ENCODE measurements around the gene SIGLEC9. TPM values are rescaled to one million over a fixed set of nuclear protein-coding genes. Genes with fewer than 3 reads are reported as not detected.

SIGLEC9 gene
- total and polyA plus RNA-seq, 2 experiments from 2014 or later, result not detected

- 3 to 4% methylated on average over 7 to 8 of the region's 8 CpGs for WGBS, 2 experiments (ENCODE audit: low coverage in 1 of 2, low lambda C conversion rate in 2 of 2, missing lambda C conversion rate in 2 of 2)
- no peaks in the 10 kb centered on the region for H3K9me2 ChIP-seq (ENCODE audit: insufficient read depth)
- no peak overlapping the region for H3K27ac ChIP-seq
- no peaks in the 10 kb centered on the region for H3K4me1 ChIP-seq (ENCODE audit: insufficient read depth)
- no peaks in the 10 kb centered on the region for H3F3A ChIP-seq (ENCODE audit: insufficient read depth)
- DNase-seq, result peak; percentile 66
- no peaks in the 10 kb centered on the region for H3K36me3 ChIP-seq (ENCODE audit: low read depth)
- no peaks in the 10 kb centered on the region for H3K9me3 ChIP-seq (ENCODE audit: low read depth)
- no peak overlapping the region for H3K9ac ChIP-seq
- no peak overlapping the region for H2AFZ ChIP-seq
- H3K4me2 ChIP-seq (ENCODE audit: unreplicated experiment), result no peak overlapping the region
- TF ChIP-seq EZH2 (IDR thresholded peaks at IDR 0.05; ENCODE audit: insufficient read depth, poor library complexity, severe bottlenecking) (no peak), EZH2phosphoT487 (IDR thresholded peaks at IDR 0.05; ENCODE audit: insufficient read depth, low read depth) (no peak)
- H3K79me2 ChIP-seq (ENCODE audit: insufficient read depth), result peaks cover 22% of the 10 kb centered on the region
- H3K27me3 ChIP-seq (replicated peaks; ENCODE audit: insufficient read depth), result no peaks in the 10 kb centered on the region
- no peaks in the 10 kb centered on the region for H4K20me1 ChIP-seq (ENCODE audit: insufficient read depth)
- in situ Hi-C loops (cut with MboI), result no loop called here
- H3K4me3 ChIP-seq, result no peak overlapping the region
Observed at GRCh38 chr19:51097166-51097738, 27.5 kb upstream of the SIGLEC9 start.

- no peak overlapping the region for H3K4me2 ChIP-seq (ENCODE audit: unreplicated experiment)
Observed at GRCh38 chr19:51097796-51098195, 26.9 kb upstream of the SIGLEC9 start.

GRCh38 chr19:51098365-51099046, 26.2 kb upstream of the SIGLEC9 start:
- TF ChIP-seq EZH2 (IDR thresholded peaks at IDR 0.05; ENCODE audit: insufficient read depth, poor library complexity, severe bottlenecking) (no peak), EZH2phosphoT487 (IDR thresholded peaks at IDR 0.05; ENCODE audit: insufficient read depth, low read depth) (no peak)
- Histone ChIP-seq H3K9ac (no peak overlapping the region), H3K4me1 (ENCODE audit: insufficient read depth) (no peaks in the 10 kb centered on the region), H3K9me3 (ENCODE audit: low read depth) (no peaks in the 10 kb centered on the region), H3K79me2 (ENCODE audit: insufficient read depth) (peaks cover 34% of the 10 kb centered on the region), H3K27ac (no peak overlapping the region), H4K20me1 (ENCODE audit: insufficient read depth) (no peaks in the 10 kb centered on the region), H3F3A (ENCODE audit: insufficient read depth) (no peaks in the 10 kb centered on the region), H3K36me3 (ENCODE audit: low read depth) (peaks cover 5% of the 10 kb centered on the region; the same call in 1 of the 2 replicates), H3K4me3 (no peak overlapping the region), H3K4me2 (ENCODE audit: unreplicated experiment) (no peak overlapping the region), H3K27me3 (replicated peaks; ENCODE audit: insufficient read depth) (no peaks in the 10 kb centered on the region), H2AFZ (no peak overlapping the region), H3K9me2 (ENCODE audit: insufficient read depth) (no peaks in the 10 kb centered on the region)
- DNase-seq, result no peak
- in situ Hi-C loops (cut with MboI), result no loop called here
- WGBS, 2 experiments (ENCODE audit: low coverage in 1 of 2, low lambda C conversion rate in 2 of 2, missing lambda C conversion rate in 2 of 2), result 86 to 100% methylated on average over 15 to 78 of the region's 78 CpGs

More at GRCh38 chr19:51097796-51098195, 26.9 kb upstream of the SIGLEC9 start:
- no peak overlapping the region for H2AFZ ChIP-seq
- H3K9me2 ChIP-seq (ENCODE audit: insufficient read depth), result no peaks in the 10 kb centered on the region
- TF ChIP-seq EZH2 (IDR thresholded peaks at IDR 0.05; ENCODE audit: insufficient read depth, poor library complexity, severe bottlenecking) (no peak), EZH2phosphoT487 (IDR thresholded peaks at IDR 0.05; ENCODE audit: insufficient read depth, low read depth) (no peak)
- H3K4me1 ChIP-seq (ENCODE audit: insufficient read depth), result no peaks in the 10 kb centered on the region
- H4K20me1 ChIP-seq (ENCODE audit: insufficient read depth), result no peaks in the 10 kb centered on the region
- H3K36me3 ChIP-seq (ENCODE audit: low read depth), result peaks cover 2% of the 10 kb centered on the region; the same call in 1 of the 2 replicates
- H3K27ac ChIP-seq, result no peak overlapping the region
- H3K9ac ChIP-seq, result no peak overlapping the region
- H3K79me2 ChIP-seq (ENCODE audit: insufficient read depth), result peaks cover 27% of the 10 kb centered on the region
- no peaks in the 10 kb centered on the region for H3K27me3 ChIP-seq (replicated peaks; ENCODE audit: insufficient read depth)
- 86 to 88% methylated on average over 18 to 20 of the region's 20 CpGs for WGBS, 2 experiments (ENCODE audit: low coverage in 1 of 2, low lambda C conversion rate in 2 of 2, missing lambda C conversion rate in 2 of 2)
- no peak overlapping the region for H3K4me3 ChIP-seq
- in situ Hi-C loops (cut with MboI), result no loop called here
- no peak for DNase-seq
- H3F3A ChIP-seq (ENCODE audit: insufficient read depth), result no peaks in the 10 kb centered on the region
- H3K9me3 ChIP-seq (ENCODE audit: low read depth), result no peaks in the 10 kb centered on the region

- no peak overlapping the region for H3K4me3 ChIP-seq
- no peak overlapping the region for H3K27ac ChIP-seq
- peaks cover 36% of the 10 kb centered on the region for H3K79me2 ChIP-seq (ENCODE audit: insufficient read depth)
- no peak overlapping the region for H3K4me2 ChIP-seq (ENCODE audit: unreplicated experiment)
- in situ Hi-C loops (cut with MboI), result no loop called here
- H4K20me1 ChIP-seq (ENCODE audit: insufficient read depth), result no peaks in the 10 kb centered on the region
- H3K4me1 ChIP-seq (ENCODE audit: insufficient read depth), result no peaks in the 10 kb centered on the region
- no peaks in the 10 kb centered on the region for H3K27me3 ChIP-seq (replicated peaks; ENCODE audit: insufficient read depth)
- no peak for DNase-seq
- no peak overlapping the region for H3K9ac ChIP-seq
- no peaks in the 10 kb centered on the region for H3K9me2 ChIP-seq (ENCODE audit: insufficient read depth)
- no peak overlapping the region for H2AFZ ChIP-seq
- 89 to 90% methylated on average over 12 to 22 of the region's 22 CpGs for WGBS, 2 experiments (ENCODE audit: low coverage in 1 of 2, low lambda C conversion rate in 2 of 2, missing lambda C conversion rate in 2 of 2)
- H3F3A ChIP-seq (ENCODE audit: insufficient read depth), result no peaks in the 10 kb centered on the region
- TF ChIP-seq EZH2 (IDR thresholded peaks at IDR 0.05; ENCODE audit: insufficient read depth, poor library complexity, severe bottlenecking), result no peak
- no peak for TF ChIP-seq EZH2phosphoT487 (IDR thresholded peaks at IDR 0.05; ENCODE audit: insufficient read depth, low read depth)
- H3K36me3 ChIP-seq (ENCODE audit: low read depth), result peaks cover 5% of the 10 kb centered on the region; the same call in 1 of the 2 replicates
- H3K9me3 ChIP-seq (ENCODE audit: low read depth), result no peaks in the 10 kb centered on the region
Observed at GRCh38 chr19:51099047-51099382, 25.7 kb upstream of the SIGLEC9 start.

Data from GM23248 (cell line).